Endodermal cell (in vitro differentiated cells): Measurements from ENCODE around the gene ACTR6. TPM values are rescaled to one million over a fixed set of nuclear protein-coding genes. Genes with fewer than 3 reads are reported as not detected.

ENCODE experiments used
- DNase-seq: peaks from one replicate; pipeline ENCODE4 v3.0.0-alpha.2; 2017
- H3K27ac ChIP-seq: 2 replicates; pipeline ENCODE4 v1.5.1; 2013; ENCODE audit warnings: mild to moderate bottlenecking, low read depth, low read length, moderate library complexity
- H3K27me3 ChIP-seq: 2 replicates; pipeline ENCODE4 v1.6.1; 2013; ENCODE audit warnings: mild to moderate bottlenecking, low read length, moderate library complexity; ENCODE audit not compliant: insufficient read depth, control insufficient read depth, poor library complexity, severe bottlenecking
- H3K36me3 ChIP-seq: 2 replicates; pipeline ENCODE4 v1.7.0; 2013; ENCODE audit warnings: mild to moderate bottlenecking, low read length, moderate library complexity; ENCODE audit not compliant: control insufficient read depth, insufficient read depth
- H3K4me1 ChIP-seq: one replicate; pipeline ENCODE4 v1.7.0; 2013; ENCODE audit warnings: low read length; ENCODE audit not compliant: control insufficient read depth, insufficient read depth
- H3K4me3 ChIP-seq: 2 replicates; pipeline ENCODE4 v1.5.1; 2013; ENCODE audit warnings: mild to moderate bottlenecking, low read length, moderate library complexity
- H3K9ac ChIP-seq: 2 replicates; pipeline ENCODE4 v1.6.1; 2013; ENCODE audit warnings: mild to moderate bottlenecking, low read length, moderate library complexity; ENCODE audit not compliant: poor library complexity, severe bottlenecking; ENCODE audit errors: extremely low read depth
- H3K9me3 ChIP-seq: 2 replicates; pipeline ENCODE4 v1.6.1; 2013; ENCODE audit warnings: mild to moderate bottlenecking, low read length, moderate library complexity; ENCODE audit not compliant: control insufficient read depth
- H3K27ac Mint-ChIP-seq: 2 replicates; pipeline ENCODE4 v1.8.0; 2020; ENCODE audit warnings: mixed read lengths
- H3K27me3 Mint-ChIP-seq: 2 replicates; pipeline ENCODE4 v1.8.0; 2021; ENCODE audit warnings: mild to moderate bottlenecking, mixed read lengths; ENCODE audit not compliant: insufficient read depth
- H3K36me3 Mint-ChIP-seq: 2 replicates; pipeline ENCODE4 v1.8.0; 2020; ENCODE audit warnings: low read depth, mixed read lengths
- H3K4me1 Mint-ChIP-seq: 2 replicates; pipeline ENCODE4 v1.8.0; 2020; ENCODE audit warnings: mixed read lengths
- H3K4me3 Mint-ChIP-seq: 2 replicates; pipeline ENCODE4 v1.8.0; 2020; ENCODE audit warnings: mild to moderate bottlenecking, moderate library complexity, mixed read lengths
- H3K9me3 Mint-ChIP-seq: 2 replicates; pipeline ENCODE4 v1.8.0; 2020; ENCODE audit warnings: mild to moderate bottlenecking, mixed read lengths
- CTCF ChIP-seq: fragments of 200-600 bp; sonication (generic); conservative IDR thresholded peaks from 2 replicates; pipeline ENCODE4 v1.5.0; 2021; ENCODE audit warnings: antibody characterized with exemption, mild to moderate bottlenecking
- WGBS, 2 experiments: methylation state at CpG; one replicate each; pipeline versions ENCODE4 v1.1.5 to v1.1.7; 2013; ENCODE audit warnings: missing lambda C conversion rate in 2 of 2, mixed read lengths in 1 of 2; ENCODE audit not compliant: insufficient coverage in 1 of 2, insufficient read length in 1 of 2; 5-methylcytosine and 5-hydroxymethylcytosine counted together
- total RNA-seq, 2 donors: library from RNA; stranded (reverse); fragmentation: NEBNext Ultra II Directional in 1 of 2; extraction: Animal tissue kit (Norgen Biotek cat#: 25700) in 1 of 2; gene quantifications; 2 replicates in 1 of 2; 3 replicates in 1 of 2; pipeline ENCODE4 v1.2.1, GENCODE V29; 2021

The ACTR6 gene
- total RNA-seq, 2 donors from 2014 or later, result 39.4 to 47.8 TPM

DNA sequence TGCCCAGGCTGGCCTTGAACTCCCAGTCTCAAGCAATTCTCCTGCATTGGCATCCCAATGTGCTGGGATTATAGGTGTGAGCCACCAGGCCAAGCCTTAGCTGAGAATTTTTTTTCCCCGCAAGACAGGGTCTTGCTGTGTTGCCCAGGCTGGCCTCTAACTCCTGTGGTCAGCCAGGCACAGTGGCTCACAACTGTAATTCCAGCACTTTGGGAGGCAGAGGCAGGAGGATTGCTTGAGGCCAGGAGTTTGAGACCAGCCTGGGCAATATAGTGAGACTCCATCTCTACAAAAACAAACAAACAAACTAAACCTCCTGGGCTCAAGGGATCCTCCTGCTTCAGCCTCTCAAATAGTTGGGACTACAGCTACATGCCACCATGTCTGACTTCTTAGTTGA, 39.0 kb downstream of the ACTR6 start:
- Mint-ChIP-seq H3K27me3 (no peaks in the 10 kb centered on the region), H3K9me3 (peaks cover 2% of the 10 kb centered on the region), H3K4me1 (no peaks in the 10 kb centered on the region), H3K4me3 (no peak overlapping the region), H3K36me3 (peaks cover 11% of the 10 kb centered on the region), H3K27ac (no peak overlapping the region)
- Histone ChIP-seq H3K27ac (no peak overlapping the region), H3K4me3 (no peak overlapping the region), H3K4me1 (no peaks in the 10 kb centered on the region), H3K27me3 (no peaks in the 10 kb centered on the region), H3K36me3 (no peaks in the 10 kb centered on the region), H3K9ac (no peak overlapping the region), H3K9me3 (no peaks in the 10 kb centered on the region)
- no peak for DNase-seq
- 80 to 90% methylated on average over 1 of the region's 1 CpG for WGBS, 2 experiments
- TF ChIP-seq CTCF, result no peak

DNA sequence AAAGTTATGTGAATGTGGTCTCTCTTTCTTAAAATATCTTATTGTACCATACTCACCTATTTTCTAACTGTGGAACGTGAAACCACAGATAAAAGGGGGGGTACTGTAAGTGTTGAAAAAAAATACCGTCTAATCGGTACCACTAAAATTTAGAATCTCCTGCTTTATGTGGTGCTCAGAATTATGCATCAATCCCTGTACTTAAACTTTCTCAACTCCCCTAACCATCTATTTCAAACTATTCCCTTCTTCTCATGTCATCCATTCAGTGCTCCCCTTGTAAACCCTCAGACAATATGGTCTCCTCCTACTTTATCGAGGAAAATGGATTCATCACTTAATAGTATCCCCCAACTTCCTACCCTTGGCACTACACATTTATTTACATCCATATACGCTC, 42.5 kb downstream of the ACTR6 start:
- H3K4me1 Mint-ChIP-seq, result peaks cover 5% of the 10 kb centered on the region
- no peaks in the 10 kb centered on the region for H3K27me3 Mint-ChIP-seq
- Histone ChIP-seq H3K36me3 (no peaks in the 10 kb centered on the region), H3K4me3 (no peak overlapping the region), H3K9ac (no peak overlapping the region), H3K4me1 (peaks cover 1% of the 10 kb centered on the region), H3K27ac (no peak overlapping the region), H3K27me3 (no peaks in the 10 kb centered on the region), H3K9me3 (no peaks in the 10 kb centered on the region)
- H3K36me3 Mint-ChIP-seq, result peaks cover 3% of the 10 kb centered on the region
- DNase-seq, result no peak
- no peak overlapping the region for H3K4me3 Mint-ChIP-seq
- no peaks in the 10 kb centered on the region for H3K9me3 Mint-ChIP-seq
- H3K27ac Mint-ChIP-seq, result no peak overlapping the region
- no peak for TF ChIP-seq CTCF
- 84 to 100% methylated on average over 4 of the region's 5 CpGs for WGBS, 2 experiments

GRCh38 chr12:100247765-100248164, 47.1 kb downstream of the ACTR6 start:
- no peak for TF ChIP-seq CTCF
- DNase-seq, result no peak
- 92% methylated on average over 3 of the region's 4 CpGs; no CpG with 5 or more reads in 1 of the 2 experiments for WGBS, 2 experiments
- H3K27ac Mint-ChIP-seq, result no peak overlapping the region
- Histone ChIP-seq H3K36me3 (no peaks in the 10 kb centered on the region), H3K9ac (no peak overlapping the region), H3K27me3 (no peaks in the 10 kb centered on the region), H3K4me3 (no peak overlapping the region), H3K27ac (no peak overlapping the region), H3K9me3 (no peaks in the 10 kb centered on the region), H3K4me1 (peaks cover 3% of the 10 kb centered on the region)
- peaks cover 10% of the 10 kb centered on the region for H3K4me1 Mint-ChIP-seq
- H3K4me3 Mint-ChIP-seq, result no peak overlapping the region
- no peaks in the 10 kb centered on the region for H3K9me3 Mint-ChIP-seq
- no peaks in the 10 kb centered on the region for H3K27me3 Mint-ChIP-seq
- peaks cover 6% of the 10 kb centered on the region for H3K36me3 Mint-ChIP-seq
